Measurements from ENCODE around the gene TBC1D22A.

DNA sequence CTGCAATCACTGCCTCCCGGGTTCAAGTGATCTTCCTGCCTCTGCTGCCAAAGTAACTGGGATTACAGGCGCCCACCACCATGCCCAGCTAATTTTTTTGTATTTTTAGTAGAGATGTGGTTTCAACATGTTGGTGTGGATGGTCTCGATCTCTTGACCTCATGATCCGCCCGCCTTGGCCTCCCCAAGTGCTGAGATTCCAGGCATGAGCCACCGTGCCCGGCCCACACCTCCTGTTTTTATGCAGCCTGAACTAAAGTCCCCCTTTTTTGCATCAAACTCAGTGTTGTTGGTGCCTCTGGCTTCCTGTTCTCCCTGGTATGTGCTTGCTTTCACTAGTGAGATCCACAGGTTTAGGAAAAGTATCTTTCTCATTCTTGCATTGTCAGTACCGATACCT is 4.2 kb downstream of the TBC1D22A start:
- TF ChIP-seq, protein P1, sequence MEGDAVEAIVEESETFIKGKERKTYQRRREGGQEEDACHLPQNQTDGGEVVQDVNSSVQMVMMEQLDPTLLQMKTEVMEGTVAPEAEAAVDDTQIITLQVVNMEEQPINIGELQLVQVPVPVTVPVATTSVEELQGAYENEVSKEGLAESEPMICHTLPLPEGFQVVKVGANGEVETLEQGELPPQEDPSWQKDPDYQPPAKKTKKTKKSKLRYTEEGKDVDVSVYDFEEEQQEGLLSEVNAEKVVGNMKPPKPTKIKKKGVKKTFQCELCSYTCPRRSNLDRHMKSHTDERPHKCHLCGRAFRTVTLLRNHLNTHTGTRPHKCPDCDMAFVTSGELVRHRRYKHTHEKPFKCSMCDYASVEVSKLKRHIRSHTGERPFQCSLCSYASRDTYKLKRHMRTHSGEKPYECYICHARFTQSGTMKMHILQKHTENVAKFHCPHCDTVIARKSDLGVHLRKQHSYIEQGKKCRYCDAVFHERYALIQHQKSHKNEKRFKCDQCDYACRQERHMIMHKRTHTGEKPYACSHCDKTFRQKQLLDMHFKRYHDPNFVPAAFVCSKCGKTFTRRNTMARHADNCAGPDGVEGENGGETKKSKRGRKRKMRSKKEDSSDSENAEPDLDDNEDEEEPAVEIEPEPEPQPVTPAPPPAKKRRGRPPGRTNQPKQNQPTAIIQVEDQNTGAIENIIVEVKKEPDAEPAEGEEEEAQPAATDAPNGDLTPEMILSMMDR (IDR thresholded peaks at IDR 0.05) = no peak
- no peak for TF ChIP-seq POLR2A (IDR thresholded peaks at IDR 0.05)
